ENCODE measurements around the gene DHRS7B.

DNA sequence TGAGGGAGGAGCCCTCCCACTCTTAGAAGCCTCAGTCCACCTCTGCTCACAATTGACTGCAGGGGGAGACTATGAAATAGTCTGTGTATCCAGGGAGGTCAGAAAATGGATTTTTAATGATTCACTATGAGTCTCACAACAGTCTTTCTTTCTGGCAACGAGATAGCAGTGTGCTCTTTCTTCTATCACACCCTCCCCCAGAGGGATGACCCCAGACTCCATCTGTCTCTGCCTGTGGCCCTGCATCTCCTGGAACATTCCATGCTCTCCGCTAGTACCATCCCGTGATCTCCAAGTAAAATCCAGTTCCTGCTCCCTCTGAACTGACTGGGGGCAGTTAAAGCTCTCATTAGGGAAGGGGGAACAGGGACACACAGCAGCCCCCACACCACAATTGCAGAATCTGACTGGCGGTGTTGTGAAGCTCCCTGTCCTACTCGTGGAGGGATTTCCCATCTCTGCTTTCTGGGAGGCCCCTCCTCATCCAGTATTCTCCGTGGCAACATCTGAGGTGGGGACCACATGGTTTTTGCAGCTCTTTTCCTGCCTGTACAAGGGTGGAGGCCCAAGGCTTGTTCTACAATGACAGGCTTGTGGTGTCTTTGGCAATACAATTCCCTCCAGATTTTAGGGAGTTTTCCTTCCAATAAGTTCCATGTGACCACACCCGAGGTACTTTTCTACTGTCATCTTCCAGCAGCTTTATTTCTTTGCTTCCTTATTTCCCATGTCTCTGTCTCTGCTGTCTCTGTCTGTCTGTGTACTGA, 107.0 kb downstream of the DHRS7B start:
- TF ChIP-seq EZH2 (IDR thresholded peaks at IDR 0.05; ENCODE audit: low read length, unreplicated experiment) (no peak), CTCF (conservative IDR thresholded peaks at IDR 0.05; ENCODE audit: low read depth, low read length) (0 out of 2 replicates have a peak, but pooled peaks have one; percentile 11)

Data from PC-3 (cell line).